ENCODE results near the gene LMOD1. TPM values are rescaled to one million over a fixed set of nuclear protein-coding genes. Genes with fewer than 3 reads are reported as not detected.
"Not testable (repeated sequence)": the region's sequence is repeated elsewhere in the genome, so short reads cannot be mapped to it uniquely, and the experiment has no call there.

The LMOD1 gene
- total RNA-seq, 2 donors from 2014 or later: 638 to 761 TPM

DNA sequence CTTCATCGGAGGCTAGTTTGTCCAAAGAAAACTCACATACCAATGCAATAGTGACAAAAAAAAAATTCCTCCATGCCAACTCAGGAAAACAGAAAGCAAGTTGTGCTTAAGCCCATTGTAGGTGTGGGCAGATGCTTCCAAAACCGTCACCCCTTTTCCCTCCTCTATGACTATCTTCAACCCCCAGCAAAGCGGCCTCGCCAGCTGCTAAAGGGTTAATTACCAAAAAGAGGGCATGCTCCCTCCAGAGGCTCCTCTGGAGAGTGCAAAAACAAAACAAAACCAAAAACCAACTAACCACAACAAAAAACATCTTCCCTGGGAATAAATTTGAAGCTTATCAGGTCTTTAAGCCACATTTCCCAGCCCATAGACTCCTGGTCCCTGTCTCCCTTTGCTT, 1.2 kb downstream of the LMOD1 start:
- Histone ChIP-seq H3K4me3 (peak overlapping the region; percentile 88), H3K27ac (peak overlapping the region; percentile 98 to 100), H3K36me3 (peaks cover 24% of the 10 kb centered on the region), H3K9me3 (no peaks in the 10 kb centered on the region), H3K4me1 (ENCODE audit: control insufficient read depth in 1 of 2, low read depth in 2 of 2) (peaks cover 8 to 31% of the 10 kb centered on the region in 2 donors), H3K27me3 (replicated peaks; ENCODE audit: insufficient read depth) (no peaks in the 10 kb centered on the region)
- no peak for ATAC-seq (ENCODE audit: insufficient number of reproducible peaks, low FRiP score, low read depth)
- peak; percentile 46 for TF ChIP-seq CTCF (IDR thresholded peaks at IDR 0.05)
- DNase-seq (ENCODE audit: low spot score): no peak

- Histone ChIP-seq H3K4me3 (peak overlapping the region; percentile 88), H3K4me1 (ENCODE audit: control insufficient read depth in 1 of 2, low read depth in 2 of 2) (peaks cover 3 to 30% of the 10 kb centered on the region in 2 donors), H3K27me3 (replicated peaks; ENCODE audit: insufficient read depth) (no peaks in the 10 kb centered on the region), H3K27ac (peak overlapping the region; percentile 98 to 100), H3K9me3 (no peaks in the 10 kb centered on the region), H3K36me3 (peaks cover 24% of the 10 kb centered on the region)
- ATAC-seq (ENCODE audit: insufficient number of reproducible peaks, low FRiP score, low read depth) (no peak), DNase-seq (ENCODE audit: low spot score) (no peak)
- no peak for TF ChIP-seq CTCF (IDR thresholded peaks at IDR 0.05)
These were observed 1.7 kb downstream of the LMOD1 start for GRCh38 chr1:201944639-201945038.

DNA sequence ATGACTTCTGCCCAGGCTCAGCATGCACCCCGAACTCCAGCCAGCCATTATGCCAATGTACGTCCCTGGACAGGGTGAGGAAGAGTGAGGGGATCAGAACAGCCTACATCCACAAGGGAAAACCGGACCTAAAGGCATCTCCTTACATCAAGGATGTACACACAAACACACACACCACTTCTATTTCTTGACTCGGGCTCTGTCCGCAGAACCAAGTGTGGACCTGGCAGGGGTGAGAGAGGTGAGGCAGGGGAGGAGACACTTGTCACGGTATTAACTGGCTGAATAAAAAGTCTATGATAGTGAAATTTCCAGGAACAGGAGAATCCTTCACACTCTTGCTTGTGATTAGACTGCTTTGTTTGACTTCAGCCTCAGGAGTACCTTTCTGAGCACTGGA, 2.3 kb downstream of the LMOD1 start:
- no peaks in the 10 kb centered on the region for H3K27me3 ChIP-seq (replicated peaks; ENCODE audit: insufficient read depth)
- TF ChIP-seq CTCF (IDR thresholded peaks at IDR 0.05): no peak
- peak overlapping the region; percentile 98 to 100 for H3K27ac ChIP-seq
- H3K36me3 ChIP-seq: peaks cover 24% of the 10 kb centered on the region
- H3K4me1 ChIP-seq (ENCODE audit: control insufficient read depth in 1 of 2, low read depth in 2 of 2): peaks cover 3 to 30% of the 10 kb centered on the region in 2 donors
- no peak for ATAC-seq (ENCODE audit: insufficient number of reproducible peaks, low FRiP score, low read depth)
- no peaks in the 10 kb centered on the region for H3K9me3 ChIP-seq
- H3K4me3 ChIP-seq: peak overlapping the region; percentile 88
- no peak for DNase-seq (ENCODE audit: low spot score)

DNA sequence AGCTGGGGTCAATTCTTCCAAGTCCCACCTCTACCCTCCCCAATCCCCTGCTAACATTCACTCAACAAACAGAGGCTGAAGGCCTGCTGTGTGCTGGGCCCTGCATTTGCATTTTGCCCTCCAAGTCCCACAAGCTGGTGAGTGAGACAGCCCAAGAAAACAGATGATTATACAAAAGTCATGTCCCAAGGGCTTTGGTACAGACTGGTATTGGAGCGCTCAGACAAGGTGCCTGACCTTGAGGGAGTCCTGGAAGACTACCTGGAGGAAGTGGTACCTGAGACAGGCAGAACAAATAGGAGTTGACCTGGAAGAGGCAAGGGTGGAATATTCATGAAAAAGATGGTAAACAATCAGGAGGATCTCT, 4.2 kb downstream of the LMOD1 start:
- Histone ChIP-seq H3K27me3 (replicated peaks; ENCODE audit: insufficient read depth) (no peaks in the 10 kb centered on the region), H3K4me3 (peak overlapping the region; percentile 88), H3K4me1 (ENCODE audit: control insufficient read depth in 1 of 2, low read depth in 2 of 2) (peaks cover 6 to 37% of the 10 kb centered on the region in 2 donors), H3K27ac (peak overlapping the region; percentile 98 to 100), H3K9me3 (no peaks in the 10 kb centered on the region), H3K36me3 (peaks cover 26% of the 10 kb centered on the region)
- DNase-seq (ENCODE audit: low spot score): no peak
- ATAC-seq (ENCODE audit: insufficient number of reproducible peaks, low FRiP score, low read depth): no peak
- no peak for TF ChIP-seq CTCF (IDR thresholded peaks at IDR 0.05)

DNA sequence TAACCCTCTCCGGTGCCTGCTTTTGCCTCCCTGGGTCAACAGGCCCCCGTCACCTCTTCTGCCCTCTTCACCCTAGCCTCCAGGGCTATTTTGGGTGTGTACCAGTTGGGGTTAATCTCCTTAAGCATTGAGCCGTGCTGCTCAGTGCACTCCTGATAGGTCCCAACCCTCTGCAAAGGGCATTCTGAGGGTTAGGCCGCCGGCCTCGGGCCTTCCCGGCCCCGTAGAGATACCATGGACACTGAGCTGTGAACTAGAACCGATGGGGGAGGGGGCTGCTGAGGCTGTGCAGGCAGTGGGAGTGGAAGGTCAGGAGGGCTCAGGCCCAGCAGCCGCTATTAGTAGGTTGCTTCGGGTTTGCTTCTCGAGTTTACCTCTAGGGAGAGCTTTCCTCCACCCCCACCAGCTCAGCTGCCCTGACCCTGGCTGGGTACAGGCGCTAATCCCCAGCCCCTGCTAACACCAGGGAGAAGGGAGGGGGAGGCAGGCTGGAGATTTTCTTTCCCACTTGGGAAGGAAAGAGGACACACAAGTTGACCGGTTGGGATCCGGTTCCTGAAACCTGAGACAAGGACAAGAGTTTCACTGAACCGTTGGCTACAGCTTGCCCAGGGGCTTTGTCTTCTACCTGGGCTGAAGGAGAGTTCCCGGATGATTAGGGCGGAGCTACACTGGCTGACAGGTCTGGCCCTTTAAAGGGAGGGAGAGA, 4.8 kb downstream of the LMOD1 start:
- TF ChIP-seq CTCF (IDR thresholded peaks at IDR 0.05): no peak
- peak overlapping the region; percentile 88 for H3K4me3 ChIP-seq
- H3K4me1 ChIP-seq (ENCODE audit: control insufficient read depth in 1 of 2, low read depth in 2 of 2): peaks cover 12 to 43% of the 10 kb centered on the region in 2 donors
- peaks cover 32% of the 10 kb centered on the region for H3K36me3 ChIP-seq
- DNase-seq (ENCODE audit: low spot score) (no peak), ATAC-seq (ENCODE audit: insufficient number of reproducible peaks, low FRiP score, low read depth) (no peak)
- H3K27ac ChIP-seq: peak overlapping the region; percentile 98 to 100
- no peaks in the 10 kb centered on the region for H3K27me3 ChIP-seq (replicated peaks; ENCODE audit: insufficient read depth)
- no peaks in the 10 kb centered on the region for H3K9me3 ChIP-seq

GRCh38 chr1:201940316-201940715, 6.0 kb downstream of the LMOD1 start:
- H3K9me3 ChIP-seq; H3K27me3 ChIP-seq (replicated peaks; ENCODE audit: insufficient read depth); ATAC-seq (ENCODE audit: insufficient number of reproducible peaks, low FRiP score, low read depth); DNase-seq (ENCODE audit: low spot score): not testable (repeated sequence)
- Histone ChIP-seq H3K36me3 (peaks cover 34% of the 10 kb centered on the region), H3K27ac (peak overlapping the region; percentile 98 to 100), H3K4me1 (ENCODE audit: control insufficient read depth in 1 of 2, low read depth in 2 of 2) (peaks cover 21 to 54% of the 10 kb centered on the region in 2 donors), H3K4me3 (peak overlapping the region; percentile 88)

Measured in thoracic aorta (tissue), 2 donors.